A549 treated with CORT108297 at 1 μM for 4 hours (cell line): Measurements from ENCODE around the gene C9orf85. TPM values are rescaled to one million over a fixed set of nuclear protein-coding genes. Genes with fewer than 3 reads are reported as not detected.

Source experiments
- total RNA-seq: library from RNA; stranded (reverse); fragments of 200-300 nt; extraction: Qiagen RNA extraction; gene quantifications from 5 replicates; pipeline ENCODE4 v1.2.3, GENCODE V29; 2022

Gene C9orf85
- 13.5 to 18.3 TPM (median 14.8 TPM) in 5 replicates for total RNA-seq

GRCh38 chr9:71911061-71911907, at the start of gene C9orf85, which contains the start of gene ABHD17B:
C9orf85 (plus strand) TSS chr9:71911639; CDS start chr9:71911735, 96 bp downstream.
ABHD17B (minus strand) TSS chr9:71911193; CDS start chr9:71875080, 36,113 bp downstream.

Other genes starting within 250 kb of the C9orf85 start
- gene CEMIP2, start 143.1 kb upstream of the C9orf85 start, total RNA-seq = 62.4 to 98.1 TPM (median 66.2 TPM) in 5 replicates
- gene ABHD17B, start 446 bp upstream of the C9orf85 start, total RNA-seq = 15.0 to 17.3 TPM (median 16.8 TPM) in 5 replicates
- gene C9orf57, start 149.0 kb downstream of the C9orf85 start, total RNA-seq = not detected in 5 replicates
- 0.95 to 1.6 TPM (median 1.2 TPM) in 5 replicates for gene GDA, start 237.8 kb downstream of the C9orf85 start, total RNA-seq